OCI-LY1 (cell line): ENCODE data around the gene BICDL1.

Source experiments
- EZH2 ChIP-seq: fragments of 200-600 bp; sonication (generic), shearing (Covaris generic); IDR thresholded peaks from 2 replicates; pipeline ENCODE4 v1.8.0; 2017; ENCODE audit warnings: borderline replicate concordance, mixed run types, mild to moderate bottlenecking, antibody characterized with exemption, low read length, moderate library complexity, mixed read lengths
- TF ChIP-seq, protein P1 (sequence below): fragments of 200-600 bp; sonication (generic), shearing (Covaris generic); IDR thresholded peaks from 2 replicates; pipeline ENCODE4 v1.5.1; 2017; ENCODE audit warnings: mild to moderate bottlenecking, antibody characterized with exemption, low read length, moderate library complexity, mixed read lengths

DNA sequence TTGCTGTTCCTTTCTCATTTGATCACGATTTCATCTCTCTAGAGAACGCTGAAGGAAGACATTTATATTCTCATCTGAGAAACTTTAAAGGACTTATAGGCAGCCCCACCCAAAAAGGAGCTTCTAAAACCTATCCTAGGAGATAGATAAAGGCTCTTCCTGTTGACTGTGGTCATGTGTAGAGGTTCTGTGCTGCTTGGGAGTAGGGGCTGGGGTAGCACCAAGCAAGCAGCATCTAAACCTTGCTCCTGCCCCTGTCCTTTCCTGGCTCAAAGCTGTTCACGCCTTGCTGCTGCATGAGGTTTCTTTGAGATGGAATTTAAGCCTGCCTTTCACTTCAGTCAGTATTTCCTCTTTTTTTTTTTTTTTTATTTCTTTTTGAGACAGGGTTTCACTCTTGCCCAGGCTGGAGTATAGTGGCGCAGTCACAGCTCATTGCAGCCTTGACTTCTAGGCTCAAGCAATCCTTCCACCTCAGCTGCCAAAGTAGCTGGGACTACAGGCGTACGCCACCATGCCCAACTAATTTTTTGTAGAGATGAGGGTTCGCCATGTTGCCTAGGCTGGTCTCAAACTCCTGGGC, 86.1 kb downstream of the BICDL1 start:
- TF ChIP-seq, protein P1, sequence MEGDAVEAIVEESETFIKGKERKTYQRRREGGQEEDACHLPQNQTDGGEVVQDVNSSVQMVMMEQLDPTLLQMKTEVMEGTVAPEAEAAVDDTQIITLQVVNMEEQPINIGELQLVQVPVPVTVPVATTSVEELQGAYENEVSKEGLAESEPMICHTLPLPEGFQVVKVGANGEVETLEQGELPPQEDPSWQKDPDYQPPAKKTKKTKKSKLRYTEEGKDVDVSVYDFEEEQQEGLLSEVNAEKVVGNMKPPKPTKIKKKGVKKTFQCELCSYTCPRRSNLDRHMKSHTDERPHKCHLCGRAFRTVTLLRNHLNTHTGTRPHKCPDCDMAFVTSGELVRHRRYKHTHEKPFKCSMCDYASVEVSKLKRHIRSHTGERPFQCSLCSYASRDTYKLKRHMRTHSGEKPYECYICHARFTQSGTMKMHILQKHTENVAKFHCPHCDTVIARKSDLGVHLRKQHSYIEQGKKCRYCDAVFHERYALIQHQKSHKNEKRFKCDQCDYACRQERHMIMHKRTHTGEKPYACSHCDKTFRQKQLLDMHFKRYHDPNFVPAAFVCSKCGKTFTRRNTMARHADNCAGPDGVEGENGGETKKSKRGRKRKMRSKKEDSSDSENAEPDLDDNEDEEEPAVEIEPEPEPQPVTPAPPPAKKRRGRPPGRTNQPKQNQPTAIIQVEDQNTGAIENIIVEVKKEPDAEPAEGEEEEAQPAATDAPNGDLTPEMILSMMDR = no peak
- no peak for TF ChIP-seq EZH2
